Smooth muscle cell (in vitro differentiated cells): ENCODE results near the gene PKP4. TPM values are rescaled to one million over a fixed set of nuclear protein-coding genes. Genes with fewer than 3 reads are reported as not detected.

ENCODE experiments used
- DNase-seq: peaks from one replicate; lab custom pipeline; 2025; ENCODE audit not compliant: unreplicated experiment; lab: John Stamatoyannopoulos, UW
- H2AFZ ChIP-seq: fragments of 200-600 bp; sonication (generic); 2 replicates; pipeline ENCODE4 v1.6.0; 2016; ENCODE audit warnings: antibody characterized with exemption, low read depth, mild to moderate bottlenecking
- H3F3A ChIP-seq: fragments of 200-600 bp; sonication (generic); 2 replicates; pipeline ENCODE4 v1.6.0; 2017; ENCODE audit warnings: antibody characterized with exemption, low read depth
- H3K27ac ChIP-seq: fragments of 200-600 bp; sonication (generic); 2 replicates; pipeline ENCODE4 v1.5.1; 2016; ENCODE audit warnings: low read depth, mild to moderate bottlenecking
- H3K27me3 ChIP-seq: fragments of 200-600 bp; sonication (generic); 2 replicates; pipeline ENCODE4 v1.6.1; 2016; ENCODE audit warnings: low read depth, mild to moderate bottlenecking
- H3K36me3 ChIP-seq: fragments of 200-600 bp; sonication (generic); 2 replicates; pipeline ENCODE4 v1.5.1; 2016; ENCODE audit warnings: low read depth
- H3K4me1 ChIP-seq: fragments of 200-600 bp; sonication (generic); 2 replicates; pipeline ENCODE4 v1.5.1; 2016; ENCODE audit warnings: low read depth
- H3K4me2 ChIP-seq: fragments of 200-600 bp; sonication (generic); 2 replicates; pipeline ENCODE4 v1.6.0; 2016; ENCODE audit warnings: mild to moderate bottlenecking
- H3K4me3 ChIP-seq: fragments of 200-600 bp; sonication (generic); 2 replicates; pipeline ENCODE4 v1.5.1; 2016; ENCODE audit warnings: mild to moderate bottlenecking
- H3K79me2 ChIP-seq: fragments of 200-600 bp; sonication (generic); 2 replicates; pipeline ENCODE4 v1.6.0; 2016; ENCODE audit warnings: low read depth, mild to moderate bottlenecking
- H3K9ac ChIP-seq: fragments of 200-600 bp; sonication (generic); 2 replicates; pipeline ENCODE4 v1.6.0; 2016; ENCODE audit warnings: low read depth
- H3K9me3 ChIP-seq: fragments of 200-600 bp; sonication (generic); replicated peaks from 2 replicates; pipeline ENCODE4 v1.5.1; 2016; ENCODE audit warnings: low read depth
- H4K20me1 ChIP-seq: fragments of 200-600 bp; sonication (generic); 2 replicates; pipeline ENCODE4 v1.6.0; 2016; ENCODE audit warnings: low read depth
- CTCF ChIP-seq: fragments of 200-600 bp; sonication (generic); IDR thresholded peaks from 2 replicates; pipeline ENCODE4 v1.5.1; 2017; ENCODE audit warnings: borderline replicate concordance, mild to moderate bottlenecking, antibody characterized with exemption; ENCODE audit not compliant: insufficient read depth, poor library complexity, severe bottlenecking
- WGBS: methylation state at CpG from one replicate; pipeline ENCODE4 v1.1.7; 2016; ENCODE audit warnings: low lambda C conversion rate; 5-methylcytosine and 5-hydroxymethylcytosine counted together
- polyA plus RNA-seq: library from polyadenylated mRNA; unstranded; fragments of >200 nt; fragmentation: Nextera tagmentation; extraction: Ambion mirVana; gene quantifications from 2 replicates; pipeline ENCODE4 v1.2.1, GENCODE V29; 2016
- total RNA-seq: library from RNA; depleted of rRNA; stranded (reverse); fragments of >200 nt; gene quantifications from 2 replicates; pipeline ENCODE4 v1.2.3, GENCODE V29; 2014

The PKP4 gene
- total and polyA plus RNA-seq, 2 experiments from 2014 or later = 2.4 to 14.0 TPM

- Histone ChIP-seq H4K20me1 (peaks cover 8% of the 10 kb centered on the region), H3F3A (no peaks in the 10 kb centered on the region), H3K4me1 (no peaks in the 10 kb centered on the region), H3K4me2 (no peak overlapping the region), H3K9me3 (no peaks in the 10 kb centered on the region), H3K79me2 (peaks cover 12% of the 10 kb centered on the region), H3K36me3 (no peaks in the 10 kb centered on the region), H3K27ac (no peak overlapping the region), H3K27me3 (no peaks in the 10 kb centered on the region), H2AFZ (no peak overlapping the region), H3K9ac (no peak overlapping the region), H3K4me3 (no peak overlapping the region)
- WGBS = 73% methylated on average over 4 of the region's 4 CpGs
- no peak for DNase-seq
- no peak for TF ChIP-seq CTCF
Measured at GRCh38 chr2:158507141-158507540, 50.4 kb downstream of the PKP4 start.

DNA sequence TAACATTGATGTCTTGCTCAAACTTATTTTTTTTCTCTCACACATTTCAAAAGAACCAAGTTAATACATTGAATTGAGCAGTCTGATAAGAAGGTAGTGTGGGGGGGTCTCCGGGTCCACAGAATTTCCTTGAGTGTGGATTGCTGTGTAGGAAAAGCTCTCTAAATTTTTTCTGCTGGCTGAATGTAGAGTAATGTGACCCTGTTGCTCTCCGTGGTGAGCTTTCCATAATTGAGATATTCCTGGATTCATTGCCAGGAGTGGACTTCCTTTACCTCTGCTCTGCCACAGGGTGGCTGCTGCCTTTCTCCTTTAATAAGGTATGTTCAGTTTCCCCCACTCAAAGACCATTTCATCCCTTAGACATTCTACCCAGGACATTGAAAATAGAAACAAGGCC lies 50.9 kb downstream of the PKP4 start:
- Histone ChIP-seq H3K4me1 (no peaks in the 10 kb centered on the region), H3K36me3 (no peaks in the 10 kb centered on the region), H3K27ac (no peak overlapping the region), H3K9me3 (no peaks in the 10 kb centered on the region), H2AFZ (no peak overlapping the region), H4K20me1 (peaks cover 3% of the 10 kb centered on the region), H3K4me3 (no peak overlapping the region), H3K4me2 (no peak overlapping the region), H3K27me3 (no peaks in the 10 kb centered on the region), H3K79me2 (peaks cover 12% of the 10 kb centered on the region), H3K9ac (no peak overlapping the region), H3F3A (no peaks in the 10 kb centered on the region)
- DNase-seq = no peak
- 85% methylated on average over 2 of the region's 2 CpGs for WGBS
- no peak for TF ChIP-seq CTCF

DNA sequence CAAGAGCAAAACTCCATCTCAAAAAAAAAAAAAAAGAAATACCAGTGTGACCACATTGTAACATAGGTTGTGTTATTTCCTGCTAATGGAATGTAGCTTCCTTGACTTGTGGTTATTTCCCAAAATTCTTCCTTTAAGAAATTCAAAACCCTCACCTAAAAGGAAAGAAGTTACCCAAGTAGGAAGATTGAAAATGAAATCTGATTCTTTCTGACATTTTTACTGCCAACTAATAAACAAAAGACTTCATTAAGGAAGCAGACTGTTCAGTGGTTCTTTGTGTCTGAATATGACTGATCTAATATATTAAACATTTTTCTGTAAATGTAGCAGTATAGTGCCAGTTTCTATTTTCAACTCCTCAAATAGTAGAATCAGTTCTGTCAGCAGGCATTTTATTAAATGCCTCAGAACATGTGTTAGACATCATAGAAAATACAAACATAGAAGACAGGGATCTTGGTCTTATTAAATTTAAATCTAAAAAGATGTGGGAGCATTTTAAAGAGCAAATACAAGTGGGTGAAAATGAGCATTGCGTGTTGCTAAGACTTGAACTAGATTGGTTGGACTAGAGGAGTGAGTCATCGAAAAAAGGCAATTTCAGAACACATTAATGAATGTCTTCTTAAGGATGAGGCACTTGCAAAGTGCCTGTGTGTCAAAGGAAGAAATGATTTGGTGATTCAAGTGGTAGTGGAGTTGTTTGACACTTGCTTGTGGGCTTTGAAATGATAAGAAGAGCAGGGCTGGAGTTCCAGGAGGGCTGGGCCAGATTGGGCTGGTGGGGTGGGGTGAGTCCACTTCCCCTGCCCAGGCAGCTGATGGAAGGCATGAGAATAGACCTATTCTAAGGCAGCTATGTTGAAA lies 53.4 kb downstream of the PKP4 start:
- H3K36me3 ChIP-seq = no peaks in the 10 kb centered on the region
- no peaks in the 10 kb centered on the region for H3K27me3 ChIP-seq
- H4K20me1 ChIP-seq = no peaks in the 10 kb centered on the region
- H3K4me3 ChIP-seq = no peak overlapping the region
- H2AFZ ChIP-seq = no peak overlapping the region
- H3K9me3 ChIP-seq = no peaks in the 10 kb centered on the region
- TF ChIP-seq CTCF = no peak
- DNase-seq = no peak
- WGBS = 84% methylated on average over 2 of the region's 2 CpGs
- no peaks in the 10 kb centered on the region for H3F3A ChIP-seq
- H3K79me2 ChIP-seq = peaks cover 12% of the 10 kb centered on the region
- no peak overlapping the region for H3K9ac ChIP-seq
- H3K27ac ChIP-seq = no peak overlapping the region
- H3K4me2 ChIP-seq = no peak overlapping the region
- no peaks in the 10 kb centered on the region for H3K4me1 ChIP-seq

GRCh38 chr2:158510887-158511286 lies 54.1 kb downstream of the PKP4 start:
- TF ChIP-seq CTCF = no peak
- H3K36me3 ChIP-seq = no peaks in the 10 kb centered on the region
- no peaks in the 10 kb centered on the region for H3F3A ChIP-seq
- WGBS = 97% methylated on average over 8 of the region's 8 CpGs
- H3K4me1 ChIP-seq = no peaks in the 10 kb centered on the region
- H2AFZ ChIP-seq = no peak overlapping the region
- H4K20me1 ChIP-seq = no peaks in the 10 kb centered on the region
- H3K9ac ChIP-seq = no peak overlapping the region
- H3K9me3 ChIP-seq = no peaks in the 10 kb centered on the region
- H3K4me2 ChIP-seq = no peak overlapping the region
- no peaks in the 10 kb centered on the region for H3K27me3 ChIP-seq
- H3K27ac ChIP-seq = no peak overlapping the region
- DNase-seq = no peak
- H3K4me3 ChIP-seq = no peak overlapping the region
- peaks cover 12% of the 10 kb centered on the region for H3K79me2 ChIP-seq
